Astrocyte (in vitro differentiated cells and primary cell): ENCODE results near the gene CSPG4.

ENCODE experiments used
- CTCF ChIP-seq: IDR thresholded peaks from 2 replicates; pipeline ENCODE4 v1.5.1; 2011; ENCODE audit warnings: low read depth, mild to moderate bottlenecking, inconsistent platforms, low read length, moderate library complexity; ENCODE audit not compliant: insufficient read depth
- EZH2 ChIP-seq: IDR thresholded peaks from 2 replicates; pipeline ENCODE4 v1.6.1; 2012; ENCODE audit warnings: mild to moderate bottlenecking, low read length, inconsistent platforms; ENCODE audit not compliant: insufficient read depth

GRCh38 chr15:75662823-75663519 lies 49.7 kb downstream of the CSPG4 start:
- no peak for TF ChIP-seq CTCF
- no peak for TF ChIP-seq EZH2
